ENCODE measurements around the gene PXDC1. TPM values are rescaled to one million over a fixed set of nuclear protein-coding genes. Genes with fewer than 3 reads are reported as not detected.
A peak's percentile ranks its signal among the peaks of the same experiment; 100 is the strongest.
"Not testable (repeated sequence)": the region's sequence is repeated elsewhere in the genome, so short reads cannot be mapped to it uniquely, and the experiment has no call there.

The PXDC1 gene
- total RNA-seq, 2 experiments from 2014 or later, result 0.17 to 0.27 TPM

GRCh38 chr6:3756546-3756945 is 5.0 kb upstream of the PXDC1 start:
- no peaks in the 10 kb centered on the region for H3K36me3 ChIP-seq (ENCODE audit: insufficient read depth, low read length)
- ATAC-seq (ENCODE audit: poor library complexity), result no peak
- H3K9me3 ChIP-seq (ENCODE audit: control insufficient read depth in 1 of 2, insufficient read depth in 1 of 2, low read length in 2 of 2), result peaks cover 0 to 8% of the 10 kb centered on the region in 2 experiments
- intact Hi-C loops (cut with DNase I, micrococcal nuclease), result no loop called here
- H3K27ac Mint-ChIP-seq, result no peak overlapping the region
- no peak for DNase-seq
- H3K27me3 ChIP-seq (ENCODE audit: control insufficient read depth in 1 of 2, insufficient read depth in 2 of 2, low read length in 2 of 2), result peaks cover 12 to 21% of the 10 kb centered on the region in 2 experiments
- ChIA-PET CTCF (no interaction called here), POLR2A (no interaction called here)
- TF ChIP-seq CTCF (IDR thresholded peaks at IDR 0.05), result no peak
- peaks cover 9% of the 10 kb centered on the region for H3K4me1 Mint-ChIP-seq (ENCODE audit: low read depth)
- no peaks in the 10 kb centered on the region for H3K9me3 Mint-ChIP-seq
- H3K4me3 ChIP-seq (ENCODE audit: low read length), result no peak overlapping the region
- no peak overlapping the region for H3K4me3 Mint-ChIP-seq
- H3K27me3 Mint-ChIP-seq, result peaks cover 33% of the 10 kb centered on the region
- H3K27ac ChIP-seq (ENCODE audit: low read depth in 1 of 2, low read length in 2 of 2), result no peak overlapping the region
- no peaks in the 10 kb centered on the region for H3K36me3 Mint-ChIP-seq (ENCODE audit: low read depth)
- H3K4me1 ChIP-seq (ENCODE audit: insufficient read depth, low read length), result peaks cover 6% of the 10 kb centered on the region

GRCh38 chr6:3755637-3756545 is 4.4 kb upstream of the PXDC1 start:
- peaks cover 0 to 8% of the 10 kb centered on the region in 2 experiments for H3K9me3 ChIP-seq (ENCODE audit: control insufficient read depth in 1 of 2, insufficient read depth in 1 of 2, low read length in 2 of 2)
- no peak overlapping the region for H3K4me3 Mint-ChIP-seq
- peaks cover 11% of the 10 kb centered on the region for H3K4me1 ChIP-seq (ENCODE audit: insufficient read depth, low read length)
- POLR2A ChIA-PET, result interaction anchor here (1.0 kb wide), 1 partner anchor 222 kb away, joined by 3 read pairs; no protein-coding TSS in a partner anchor
- peaks cover 12 to 25% of the 10 kb centered on the region in 2 experiments for H3K27me3 ChIP-seq (ENCODE audit: control insufficient read depth in 1 of 2, insufficient read depth in 2 of 2, low read length in 2 of 2)
- H3K36me3 ChIP-seq (ENCODE audit: insufficient read depth, low read length), result no peaks in the 10 kb centered on the region
- intact Hi-C loops (cut with DNase I, micrococcal nuclease), result no loop called here
- TF ChIP-seq CTCF (IDR thresholded peaks at IDR 0.05), result no peak
- no peaks in the 10 kb centered on the region for H3K36me3 Mint-ChIP-seq (ENCODE audit: low read depth)
- peaks cover 9% of the 10 kb centered on the region for H3K4me1 Mint-ChIP-seq (ENCODE audit: low read depth)
- no peak for ATAC-seq (ENCODE audit: poor library complexity)
- no peak overlapping the region for H3K27ac Mint-ChIP-seq
- CTCF ChIA-PET, result no interaction called here
- no peak overlapping the region for H3K4me3 ChIP-seq (ENCODE audit: low read length)
- H3K27ac ChIP-seq (ENCODE audit: low read depth in 1 of 2, low read length in 2 of 2), result no peak overlapping the region
- H3K9me3 Mint-ChIP-seq, result no peaks in the 10 kb centered on the region
- peaks cover 33% of the 10 kb centered on the region for H3K27me3 Mint-ChIP-seq
- no peak for DNase-seq

GRCh38 chr6:3754776-3755175 is 3.3 kb upstream of the PXDC1 start:
- no peak overlapping the region for H3K4me3 ChIP-seq (ENCODE audit: low read length)

GRCh38 chr6:3754032-3754725 is 2.7 kb upstream of the PXDC1 start:
- H3K27ac ChIP-seq (ENCODE audit: low read depth in 1 of 2, low read length in 2 of 2); H3K9me3 ChIP-seq (ENCODE audit: control insufficient read depth in 1 of 2, insufficient read depth in 1 of 2, low read length in 2 of 2); DNase-seq; H3K9me3 Mint-ChIP-seq; intact Hi-C loops (cut with DNase I, micrococcal nuclease); H3K36me3 ChIP-seq (ENCODE audit: insufficient read depth, low read length); H3K36me3 Mint-ChIP-seq (ENCODE audit: low read depth); ATAC-seq (ENCODE audit: poor library complexity); H3K27ac Mint-ChIP-seq; POLR2A ChIA-PET; CTCF ChIA-PET; H3K4me3 ChIP-seq (ENCODE audit: low read length): not testable (repeated sequence)
- peak overlapping the region; percentile 30 for H3K4me3 Mint-ChIP-seq
- peaks cover 46% of the 10 kb centered on the region for H3K27me3 Mint-ChIP-seq
- H3K4me1 Mint-ChIP-seq (ENCODE audit: low read depth), result peaks cover 12% of the 10 kb centered on the region
- Histone ChIP-seq H3K4me1 (ENCODE audit: insufficient read depth, low read length) (peaks cover 18% of the 10 kb centered on the region), H3K27me3 (ENCODE audit: control insufficient read depth in 1 of 2, insufficient read depth in 2 of 2, low read length in 2 of 2) (peaks cover 17 to 40% of the 10 kb centered on the region in 2 experiments)

More at GRCh38 chr6:3754776-3755175, 3.3 kb upstream of the PXDC1 start:
- no peaks in the 10 kb centered on the region for H3K36me3 ChIP-seq (ENCODE audit: insufficient read depth, low read length)
- H3K9me3 ChIP-seq (ENCODE audit: control insufficient read depth in 1 of 2, insufficient read depth in 1 of 2, low read length in 2 of 2), result peaks cover 0 to 8% of the 10 kb centered on the region in 2 experiments
- Mint-ChIP-seq H3K9me3 (no peaks in the 10 kb centered on the region), H3K4me3 (no peak overlapping the region), H3K27ac (no peak overlapping the region), H3K27me3 (peaks cover 40% of the 10 kb centered on the region), H3K36me3 (ENCODE audit: low read depth) (no peaks in the 10 kb centered on the region), H3K4me1 (ENCODE audit: low read depth) (peaks cover 9% of the 10 kb centered on the region)
- ChIA-PET CTCF (no interaction called here), POLR2A (no interaction called here)
- DNase-seq, result no peak
- no peak for TF ChIP-seq CTCF (IDR thresholded peaks at IDR 0.05)
- peaks cover 18% of the 10 kb centered on the region for H3K4me1 ChIP-seq (ENCODE audit: insufficient read depth, low read length)
- no peak for ATAC-seq (ENCODE audit: poor library complexity)
- intact Hi-C loops (cut with DNase I, micrococcal nuclease), result no loop called here
- H3K27me3 ChIP-seq (ENCODE audit: control insufficient read depth in 1 of 2, insufficient read depth in 2 of 2, low read length in 2 of 2), result peaks cover 17 to 35% of the 10 kb centered on the region in 2 experiments
- no peak overlapping the region for H3K27ac ChIP-seq (ENCODE audit: low read depth in 1 of 2, low read length in 2 of 2)

Measured in CD4-positive, alpha-beta T cell (primary cell).